ENCODE results near the gene TMEM132A. TPM values are rescaled to one million over a fixed set of nuclear protein-coding genes. Genes with fewer than 3 reads are reported as not detected.
"Not testable (repeated sequence)": the region's sequence is repeated elsewhere in the genome, so short reads cannot be mapped to it uniquely, and the experiment has no call there.

Gene TMEM132A
- total RNA-seq, 2 donors from 2014 or later, result 7.7 to 8.4 TPM

DNA sequence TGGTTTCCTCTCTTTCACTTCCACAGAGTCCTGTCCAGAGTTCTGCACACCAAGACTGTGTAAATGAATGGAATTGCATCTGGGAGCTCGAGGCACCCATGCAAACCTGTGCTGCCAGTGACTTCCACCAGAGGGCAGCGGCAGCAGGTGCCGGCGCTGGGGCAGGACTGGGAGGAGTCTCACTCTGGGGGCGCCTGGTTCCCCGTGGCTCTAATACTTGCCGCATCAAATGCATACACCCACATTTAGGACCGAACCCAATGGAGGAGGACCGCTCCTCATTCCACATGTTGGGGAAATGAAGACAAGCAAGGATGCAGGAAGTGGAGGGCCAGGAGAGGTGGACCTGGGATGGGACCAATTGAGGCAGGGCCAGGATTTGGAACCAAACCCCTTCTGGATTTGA, 46.1 kb downstream of the TMEM132A start:
- DNase-seq (ENCODE audit: low spot score), result no peak
- Histone ChIP-seq H3K27ac (no peak overlapping the region), H3K9me3 (no peaks in the 10 kb centered on the region), H3K4me1 (ENCODE audit: control insufficient read depth in 1 of 2, low read depth in 2 of 2) (no peaks in the 10 kb centered on the region), H3K27me3 (replicated peaks; ENCODE audit: insufficient read depth) (no peaks in the 10 kb centered on the region), H3K4me3 (no peak overlapping the region), H3K36me3 (no peaks in the 10 kb centered on the region)
- ATAC-seq (ENCODE audit: insufficient number of reproducible peaks, low FRiP score, low read depth), result no peak
- TF ChIP-seq, protein P1, sequence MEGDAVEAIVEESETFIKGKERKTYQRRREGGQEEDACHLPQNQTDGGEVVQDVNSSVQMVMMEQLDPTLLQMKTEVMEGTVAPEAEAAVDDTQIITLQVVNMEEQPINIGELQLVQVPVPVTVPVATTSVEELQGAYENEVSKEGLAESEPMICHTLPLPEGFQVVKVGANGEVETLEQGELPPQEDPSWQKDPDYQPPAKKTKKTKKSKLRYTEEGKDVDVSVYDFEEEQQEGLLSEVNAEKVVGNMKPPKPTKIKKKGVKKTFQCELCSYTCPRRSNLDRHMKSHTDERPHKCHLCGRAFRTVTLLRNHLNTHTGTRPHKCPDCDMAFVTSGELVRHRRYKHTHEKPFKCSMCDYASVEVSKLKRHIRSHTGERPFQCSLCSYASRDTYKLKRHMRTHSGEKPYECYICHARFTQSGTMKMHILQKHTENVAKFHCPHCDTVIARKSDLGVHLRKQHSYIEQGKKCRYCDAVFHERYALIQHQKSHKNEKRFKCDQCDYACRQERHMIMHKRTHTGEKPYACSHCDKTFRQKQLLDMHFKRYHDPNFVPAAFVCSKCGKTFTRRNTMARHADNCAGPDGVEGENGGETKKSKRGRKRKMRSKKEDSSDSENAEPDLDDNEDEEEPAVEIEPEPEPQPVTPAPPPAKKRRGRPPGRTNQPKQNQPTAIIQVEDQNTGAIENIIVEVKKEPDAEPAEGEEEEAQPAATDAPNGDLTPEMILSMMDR (IDR thresholded peaks at IDR 0.05), result peak; percentile 64

DNA sequence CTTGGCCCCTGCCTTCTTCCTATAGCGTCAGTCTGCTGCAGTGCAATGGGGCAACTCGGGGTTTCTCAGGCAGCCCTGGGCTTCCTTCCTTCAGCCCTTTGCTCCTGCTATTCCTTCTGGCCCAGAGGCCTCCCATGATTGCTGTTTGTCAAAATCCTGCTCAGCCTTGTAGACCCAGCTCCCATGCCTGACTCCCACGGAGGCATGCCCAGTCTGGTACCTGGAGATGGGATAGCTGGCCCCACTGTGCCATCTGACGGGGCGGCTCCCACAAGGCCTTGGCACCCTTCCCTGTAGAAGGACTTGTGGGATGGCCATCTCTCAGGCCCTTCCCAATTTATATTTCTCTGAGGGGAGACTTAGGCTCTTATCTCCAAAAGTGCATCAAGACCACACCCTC, 46.6 kb downstream of the TMEM132A start:
- Histone ChIP-seq H3K36me3 (no peaks in the 10 kb centered on the region), H3K27ac (no peak overlapping the region), H3K9me3 (no peaks in the 10 kb centered on the region), H3K4me3 (no peak overlapping the region), H3K4me1 (ENCODE audit: control insufficient read depth in 1 of 2, low read depth in 2 of 2) (no peaks in the 10 kb centered on the region), H3K27me3 (replicated peaks; ENCODE audit: insufficient read depth) (no peaks in the 10 kb centered on the region)
- DNase-seq (ENCODE audit: low spot score) (no peak), ATAC-seq (ENCODE audit: insufficient number of reproducible peaks, low FRiP score, low read depth) (no peak)
- TF ChIP-seq, protein P1 (IDR thresholded peaks at IDR 0.05), result no peak

DNA sequence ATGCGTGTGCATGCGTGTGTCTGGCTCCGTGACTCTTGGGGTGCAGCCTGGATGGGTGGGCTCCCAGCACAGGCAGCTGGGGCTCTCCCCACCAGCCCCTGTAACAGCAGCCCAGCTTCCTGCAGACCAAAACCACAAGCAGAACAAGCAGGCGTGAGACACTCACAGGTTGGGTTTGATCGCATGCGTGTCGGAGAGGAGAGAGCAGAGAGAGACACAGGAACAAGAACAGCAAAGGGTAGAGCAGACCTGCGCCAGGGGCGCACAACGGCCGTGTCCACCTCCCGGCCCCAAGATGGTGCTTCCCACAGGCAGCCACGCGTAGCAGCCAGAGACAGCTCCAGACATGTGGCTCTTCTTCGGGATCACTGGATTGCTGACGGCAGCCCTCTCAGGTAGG, 47.3 kb downstream of the TMEM132A start, which contains the start of gene CD6:
Gene CD6, plus strand, starts transcription at position 161 of the 400 bp plus-strand sequence. Its CDS starts 186 bp downstream, at position 347.
- Histone ChIP-seq H3K9me3 (no peaks in the 10 kb centered on the region), H3K4me1 (ENCODE audit: control insufficient read depth in 1 of 2, low read depth in 2 of 2) (no peaks in the 10 kb centered on the region), H3K27ac (no peak within 1 kb of the TSS), H3K36me3 (no peaks in the 10 kb centered on the region), H3K27me3 (replicated peaks; ENCODE audit: insufficient read depth) (no peaks in the 10 kb centered on the region), H3K4me3 (peak within 1 kb of the TSS; percentile 44)
- DNase-seq (ENCODE audit: low spot score) (no peak), ATAC-seq (ENCODE audit: insufficient number of reproducible peaks, low FRiP score, low read depth) (no peak)
- TF ChIP-seq, protein P1 (IDR thresholded peaks at IDR 0.05), result no peak

DNA sequence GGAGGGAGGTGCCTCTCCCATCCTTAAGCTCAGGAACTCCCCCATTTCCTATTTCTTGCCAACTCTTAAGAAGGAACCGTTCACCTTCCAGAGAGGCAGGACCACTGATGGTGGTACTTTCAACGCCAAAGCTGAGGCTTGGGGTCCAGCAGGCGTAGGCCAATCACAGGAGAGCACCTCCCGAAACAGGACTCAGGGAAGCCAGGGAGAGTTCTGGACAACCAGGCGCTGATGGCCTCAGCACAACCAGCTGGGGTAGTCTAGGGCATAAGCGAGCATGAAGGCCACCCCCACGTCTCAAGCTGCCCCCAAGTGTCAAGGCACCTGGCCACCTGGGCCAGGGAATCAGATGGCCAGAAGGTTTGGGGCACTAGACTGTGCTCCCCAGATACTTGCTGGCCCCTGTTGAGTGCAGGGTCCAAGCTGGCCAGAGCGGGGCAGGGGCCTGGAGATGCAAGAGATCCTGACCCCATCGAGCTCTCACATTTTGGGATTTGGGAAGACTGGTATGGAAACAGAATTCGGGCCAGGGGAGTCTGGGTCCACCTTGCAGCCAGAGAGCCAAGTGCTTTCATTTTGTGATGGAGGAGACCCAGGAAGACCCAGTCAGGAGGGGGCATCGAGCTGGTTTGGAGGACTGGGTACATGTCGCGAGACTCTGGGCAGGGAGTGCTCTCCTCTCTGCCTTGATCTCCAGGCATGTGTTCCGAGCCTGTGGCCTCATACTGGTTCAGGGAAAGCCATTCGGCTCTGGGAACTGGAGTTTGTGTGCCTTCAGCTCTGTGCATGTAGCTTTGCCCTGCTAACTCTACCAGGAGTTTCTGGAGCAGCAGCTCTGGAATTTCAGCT, 48.1 kb downstream of the TMEM132A start:
- Histone ChIP-seq H3K27ac (no peak overlapping the region), H3K36me3 (no peaks in the 10 kb centered on the region), H3K4me1 (ENCODE audit: control insufficient read depth in 1 of 2, low read depth in 2 of 2) (no peaks in the 10 kb centered on the region), H3K9me3 (no peaks in the 10 kb centered on the region), H3K4me3 (peak overlapping the region; percentile 44), H3K27me3 (replicated peaks; ENCODE audit: insufficient read depth) (no peaks in the 10 kb centered on the region)
- no peak for DNase-seq (ENCODE audit: low spot score)
- ATAC-seq (ENCODE audit: insufficient number of reproducible peaks, low FRiP score, low read depth), result no peak
- TF ChIP-seq, protein P1 (IDR thresholded peaks at IDR 0.05), result no peak

DNA sequence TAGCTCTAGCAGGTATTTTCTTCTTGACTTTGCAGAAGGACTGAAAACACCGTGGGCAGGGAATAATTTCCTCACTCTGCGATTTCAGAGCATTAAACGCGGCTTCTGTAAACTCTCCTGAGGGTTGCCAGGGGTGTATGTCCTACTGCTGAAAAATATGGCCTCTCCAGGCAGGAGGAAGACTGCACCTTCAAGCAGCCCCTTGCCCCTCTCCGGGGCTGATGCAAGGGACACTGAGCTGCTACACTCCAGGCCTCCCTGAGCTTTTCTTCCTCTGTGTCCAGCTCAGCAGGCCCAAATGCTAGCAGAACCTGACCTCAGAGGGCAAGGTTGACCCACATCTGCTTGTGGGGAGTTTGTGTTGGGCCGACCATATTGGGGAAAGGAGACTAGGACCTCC, 49.4 kb downstream of the TMEM132A start:
- Histone ChIP-seq H3K36me3 (no peaks in the 10 kb centered on the region), H3K4me1 (ENCODE audit: control insufficient read depth in 1 of 2, low read depth in 2 of 2) (no peaks in the 10 kb centered on the region), H3K27me3 (replicated peaks; ENCODE audit: insufficient read depth) (no peaks in the 10 kb centered on the region), H3K9me3 (no peaks in the 10 kb centered on the region), H3K27ac (no peak overlapping the region), H3K4me3 (no peak overlapping the region)
- ATAC-seq (ENCODE audit: insufficient number of reproducible peaks, low FRiP score, low read depth), result no peak
- TF ChIP-seq, protein P1 (IDR thresholded peaks at IDR 0.05), result no peak
- no peak for DNase-seq (ENCODE audit: low spot score)

DNA sequence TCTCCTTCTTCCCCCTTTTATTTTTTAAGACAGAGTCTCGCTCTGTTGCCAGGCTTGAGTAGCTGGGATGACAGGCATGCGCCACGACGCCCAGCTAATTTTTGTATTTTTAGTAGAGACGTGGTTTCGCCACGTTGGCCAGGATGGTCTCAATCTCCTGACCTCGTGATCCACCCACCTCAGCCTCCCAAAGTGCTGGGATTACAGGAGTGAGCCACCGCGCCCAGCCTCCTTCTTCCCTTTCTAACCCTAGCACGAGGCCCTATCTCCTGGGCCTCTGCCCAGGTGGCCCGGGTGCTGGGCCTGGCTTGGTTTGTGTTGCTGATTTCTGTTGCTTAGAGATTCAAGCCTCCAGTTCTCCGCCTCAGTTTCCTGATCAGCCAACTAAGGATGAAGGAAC, 50.1 kb downstream of the TMEM132A start:
- not testable (repeated sequence) for H3K4me3 ChIP-seq; H3K27ac ChIP-seq; H3K4me1 ChIP-seq (ENCODE audit: control insufficient read depth in 1 of 2, low read depth in 2 of 2); H3K27me3 ChIP-seq (replicated peaks; ENCODE audit: insufficient read depth); H3K36me3 ChIP-seq; H3K9me3 ChIP-seq; ATAC-seq (ENCODE audit: insufficient number of reproducible peaks, low FRiP score, low read depth); DNase-seq (ENCODE audit: low spot score)

Measured in thoracic aorta (tissue), 2 donors.